ENCODE measurements around the gene PNN. TPM values are rescaled to one million over a fixed set of nuclear protein-coding genes. Genes with fewer than 3 reads are reported as not detected.

PNN gene
- total RNA-seq, 5 donors from 2014 or later (not counting 1 experiment from before 2014, with no cell fraction given): 80.2 to 136 (median 94.4) TPM

- peaks cover 19% of the 10 kb centered on the region in 2 experiments for H3K4me1 ChIP-seq (ENCODE audit: control insufficient read depth in 1 of 2, extremely low read depth in 1 of 2, insufficient read depth in 2 of 2, low read length in 2 of 2)
- H3K4me3 ChIP-seq (ENCODE audit: control insufficient read depth in 1 of 2, extremely low read depth in 1 of 2, low read length in 1 of 2): no peak overlapping the region
- Mint-ChIP-seq H3K4me3 (peak overlapping the region; percentile 94 to 98 (median 96)), H3K27me3 (no peaks in the 10 kb centered on the region), H3K27ac (peak overlapping the region in 1 of 2 donors; percentile 8), H3K9me3 (no peaks in the 10 kb centered on the region), H3K4me1 (peaks cover 46 to 57% (median 53%) of the 10 kb centered on the region in 3 donors), H3K36me3 (peaks cover 20% of the 10 kb centered on the region)
- CTCF ChIA-PET: no interaction called here
- H3K9me3 ChIP-seq: no peaks in the 10 kb centered on the region
- WGBS (ENCODE audit: insufficient coverage): 98% methylated on average over 4 of the region's 4 CpGs
- POLR2A ChIA-PET: interaction anchor here (0.5 to 0.7 kb wide), 2 partner anchors 70 to 460 kb away, joined by 3 read pairs; no protein-coding TSS in a partner anchor
- no peak for ATAC-seq (replicated peaks in 1 of 4)
- H3K27ac ChIP-seq (ENCODE audit: low read length): no peak overlapping the region
- no peaks in the 10 kb centered on the region for H3K27me3 ChIP-seq (replicated peaks in 1 of 2; ENCODE audit: control insufficient read depth in 2 of 2, extremely low read depth in 1 of 2, insufficient read depth in 2 of 2, low read length in 1 of 2)
- no peak for DNase-seq
- peaks cover 0 to 4% of the 10 kb centered on the region in 2 donors for H3K36me3 ChIP-seq (ENCODE audit: control insufficient read depth in 2 of 2, extremely low read depth in 1 of 2, insufficient read depth in 1 of 2, low read length in 1 of 2)
Measured at GRCh38 chr14:39168591-39168990, 6.5 kb upstream of the PNN start.

GRCh38 chr14:39169541-39169900 is 5.5 kb upstream of the PNN start:
- H3K27ac ChIP-seq (ENCODE audit: low read length): peak overlapping the region; percentile 86
- DNase-seq: no peak
- no peaks in the 10 kb centered on the region for H3K9me3 Mint-ChIP-seq
- H3K4me1 ChIP-seq (ENCODE audit: control insufficient read depth in 1 of 2, extremely low read depth in 1 of 2, insufficient read depth in 2 of 2, low read length in 2 of 2): peaks cover 19 to 26% of the 10 kb centered on the region in 2 experiments
- ChIA-PET CTCF (interaction anchor here in 1 of 2 donors (0.7 to 2.3 kb wide), 2 partner anchors 56 to 71 kb away, joined by 3 to 5 read pairs; partner anchors contain the start of gene GEMIN2), POLR2A (interaction anchor here (0.6 to 1.7 kb wide), 8 partner anchors 12 to 263 kb away, joined by 3 to 14 read pairs (median 5); partner anchors contain the start of genes FBXO33 (in 1 of the 2) and GEMIN2 (in 1 of the 2))
- peaks cover 15% of the 10 kb centered on the region for H3K36me3 Mint-ChIP-seq
- peaks cover 45 to 56% (median 54%) of the 10 kb centered on the region in 3 donors for H3K4me1 Mint-ChIP-seq
- WGBS (ENCODE audit: insufficient coverage): 3% methylated on average over 5 of the region's 7 CpGs
- no peaks in the 10 kb centered on the region for H3K9me3 ChIP-seq
- H3K27me3 Mint-ChIP-seq: no peaks in the 10 kb centered on the region
- H3K36me3 ChIP-seq (ENCODE audit: control insufficient read depth in 2 of 2, extremely low read depth in 1 of 2, insufficient read depth in 1 of 2, low read length in 1 of 2): peaks cover 0 to 3% of the 10 kb centered on the region in 2 donors
- peak overlapping the region; percentile 97 for H3K27ac Mint-ChIP-seq
- peak overlapping the region; percentile 89 to 98 for H3K4me3 ChIP-seq (ENCODE audit: control insufficient read depth in 1 of 2, extremely low read depth in 1 of 2, low read length in 1 of 2)
- no peaks in the 10 kb centered on the region for H3K27me3 ChIP-seq (replicated peaks in 1 of 2; ENCODE audit: control insufficient read depth in 2 of 2, extremely low read depth in 1 of 2, insufficient read depth in 2 of 2, low read length in 1 of 2)
- peak overlapping the region; percentile 94 to 98 (median 96) for H3K4me3 Mint-ChIP-seq
- ATAC-seq (replicated peaks in 1 of 4): no peak

GRCh38 chr14:39173198-39173597 is 1.9 kb upstream of the PNN start:
- ATAC-seq (replicated peaks in 1 of 4) (no peak), DNase-seq (no peak)
- H3K36me3 Mint-ChIP-seq: peaks cover 24% of the 10 kb centered on the region
- CTCF ChIA-PET: no interaction called here
- H3K27ac Mint-ChIP-seq: peak overlapping the region; percentile 18 to 19
- peaks cover 48 to 61% (median 57%) of the 10 kb centered on the region in 3 donors for H3K4me1 Mint-ChIP-seq
- peak overlapping the region in 2 of 3 donors; percentile 20 to 39 for H3K4me3 Mint-ChIP-seq
- POLR2A ChIA-PET: interaction anchor here (0.6 to 0.7 kb wide), 2 partner anchors 15 to 71 kb away, joined by 3 read pairs; no protein-coding TSS in a partner anchor
- Histone ChIP-seq H3K36me3 (ENCODE audit: control insufficient read depth in 2 of 2, extremely low read depth in 1 of 2, insufficient read depth in 1 of 2, low read length in 1 of 2) (peaks cover 10 to 19% of the 10 kb centered on the region in 2 donors), H3K4me1 (ENCODE audit: control insufficient read depth in 1 of 2, extremely low read depth in 1 of 2, insufficient read depth in 2 of 2, low read length in 2 of 2) (peaks cover 29 to 36% of the 10 kb centered on the region in 2 experiments), H3K9me3 (no peaks in the 10 kb centered on the region), H3K27ac (ENCODE audit: low read length) (no peak overlapping the region), H3K4me3 (ENCODE audit: control insufficient read depth in 1 of 2, extremely low read depth in 1 of 2, low read length in 1 of 2) (no peak overlapping the region), H3K27me3 (replicated peaks in 1 of 2; ENCODE audit: control insufficient read depth in 2 of 2, extremely low read depth in 1 of 2, insufficient read depth in 2 of 2, low read length in 1 of 2) (no peaks in the 10 kb centered on the region)
- H3K27me3 Mint-ChIP-seq: no peaks in the 10 kb centered on the region
- H3K9me3 Mint-ChIP-seq: no peaks in the 10 kb centered on the region
- WGBS (ENCODE audit: insufficient coverage): 83% methylated on average over 3 of the region's 3 CpGs

GRCh38 chr14:39175445-39176262 is 600 bp downstream of the PNN start:
- Mint-ChIP-seq H3K27me3 (no peaks in the 10 kb centered on the region), H3K27ac (peak overlapping the region; percentile 99 to 100), H3K4me1 (peaks cover 42 to 51% (median 46%) of the 10 kb centered on the region in 3 donors), H3K36me3 (peaks cover 29% of the 10 kb centered on the region), H3K4me3 (peak overlapping the region; percentile 95 to 100 (median 99)), H3K9me3 (no peaks in the 10 kb centered on the region)
- POLR2A ChIA-PET: interaction anchor here (0.6 to 1.4 kb wide), 9 partner anchors 25 to 256 kb away, joined by 3 to 6 read pairs (median 4); partner anchors contain the start of genes GEMIN2 (in 2 of the 2), SEC23A (in 2 of the 2) and FBXO33 (in 1 of the 2)
- CTCF ChIA-PET: interaction anchor here (0.6 to 0.9 kb wide), 3 partner anchors 9 to 1098 kb away, joined by 3 to 6 read pairs (median 3); no protein-coding TSS in a partner anchor
- Histone ChIP-seq H3K9me3 (no peaks in the 10 kb centered on the region), H3K27ac (ENCODE audit: low read length) (peak overlapping the region; percentile 91), H3K27me3 (replicated peaks in 1 of 2; ENCODE audit: control insufficient read depth in 2 of 2, extremely low read depth in 1 of 2, insufficient read depth in 2 of 2, low read length in 1 of 2) (no peaks in the 10 kb centered on the region), H3K36me3 (ENCODE audit: control insufficient read depth in 2 of 2, extremely low read depth in 1 of 2, insufficient read depth in 1 of 2, low read length in 1 of 2) (peaks cover 12 to 43% of the 10 kb centered on the region in 2 donors), H3K4me3 (ENCODE audit: control insufficient read depth in 1 of 2, extremely low read depth in 1 of 2, low read length in 1 of 2) (peak overlapping the region; percentile 94 to 95), H3K4me1 (ENCODE audit: control insufficient read depth in 1 of 2, extremely low read depth in 1 of 2, insufficient read depth in 2 of 2, low read length in 2 of 2) (peaks cover 25 to 37% of the 10 kb centered on the region in 2 experiments)
- DNase-seq (peak in 3 of 35 experiments; percentile 5 to 8 (median 6)), ATAC-seq (replicated peaks in 1 of 4) (peak; percentile 6 to 8 (median 6))
- 0% methylated on average over 24 of the region's 36 CpGs for WGBS (ENCODE audit: insufficient coverage)

- H3K27ac ChIP-seq (ENCODE audit: low read length): peak overlapping the region; percentile 91
- H3K4me3 Mint-ChIP-seq: peak overlapping the region; percentile 95 to 100 (median 99)
- 90% methylated on average over 2 of the region's 5 CpGs for WGBS (ENCODE audit: insufficient coverage)
- CTCF ChIA-PET: no interaction called here
- no peaks in the 10 kb centered on the region for H3K9me3 ChIP-seq
- ATAC-seq (replicated peaks in 1 of 4) (no peak), DNase-seq (no peak)
- peaks cover 15 to 52% of the 10 kb centered on the region in 2 donors for H3K36me3 ChIP-seq (ENCODE audit: control insufficient read depth in 2 of 2, extremely low read depth in 1 of 2, insufficient read depth in 1 of 2, low read length in 1 of 2)
- POLR2A ChIA-PET: no interaction called here
- no peaks in the 10 kb centered on the region for H3K27me3 ChIP-seq (replicated peaks in 1 of 2; ENCODE audit: control insufficient read depth in 2 of 2, extremely low read depth in 1 of 2, insufficient read depth in 2 of 2, low read length in 1 of 2)
- peak overlapping the region in 1 of 2 donors; percentile 94 for H3K4me3 ChIP-seq (ENCODE audit: control insufficient read depth in 1 of 2, extremely low read depth in 1 of 2, low read length in 1 of 2)
- peaks cover 21 to 37% of the 10 kb centered on the region in 2 experiments for H3K4me1 ChIP-seq (ENCODE audit: control insufficient read depth in 1 of 2, extremely low read depth in 1 of 2, insufficient read depth in 2 of 2, low read length in 2 of 2)
- H3K4me1 Mint-ChIP-seq: peaks cover 37 to 47% (median 42%) of the 10 kb centered on the region in 3 donors
- H3K36me3 Mint-ChIP-seq: peaks cover 29% of the 10 kb centered on the region
- no peaks in the 10 kb centered on the region for H3K9me3 Mint-ChIP-seq
- H3K27me3 Mint-ChIP-seq: no peaks in the 10 kb centered on the region
- H3K27ac Mint-ChIP-seq: peak overlapping the region; percentile 99 to 100
Measured at GRCh38 chr14:39176263-39177167, 1.5 kb downstream of the PNN start.

Measured in T-cell (primary cell).